ELF-1 (cell line): ENCODE results near the gene SYT3.
A peak's percentile ranks its signal among the peaks of the same experiment; 100 is the strongest.

Experiments used
- DNase-seq: peaks from one replicate; pipeline ENCODE4 v3.0.0-alpha.2; 2016; ENCODE audit warnings: low read depth, low spot score

SYT3 gene, protein sequence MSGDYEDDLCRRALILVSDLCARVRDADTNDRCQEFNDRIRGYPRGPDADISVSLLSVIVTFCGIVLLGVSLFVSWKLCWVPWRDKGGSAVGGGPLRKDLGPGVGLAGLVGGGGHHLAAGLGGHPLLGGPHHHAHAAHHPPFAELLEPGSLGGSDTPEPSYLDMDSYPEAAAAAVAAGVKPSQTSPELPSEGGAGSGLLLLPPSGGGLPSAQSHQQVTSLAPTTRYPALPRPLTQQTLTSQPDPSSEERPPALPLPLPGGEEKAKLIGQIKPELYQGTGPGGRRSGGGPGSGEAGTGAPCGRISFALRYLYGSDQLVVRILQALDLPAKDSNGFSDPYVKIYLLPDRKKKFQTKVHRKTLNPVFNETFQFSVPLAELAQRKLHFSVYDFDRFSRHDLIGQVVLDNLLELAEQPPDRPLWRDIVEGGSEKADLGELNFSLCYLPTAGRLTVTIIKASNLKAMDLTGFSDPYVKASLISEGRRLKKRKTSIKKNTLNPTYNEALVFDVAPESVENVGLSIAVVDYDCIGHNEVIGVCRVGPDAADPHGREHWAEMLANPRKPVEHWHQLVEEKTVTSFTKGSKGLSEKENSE

DNA sequence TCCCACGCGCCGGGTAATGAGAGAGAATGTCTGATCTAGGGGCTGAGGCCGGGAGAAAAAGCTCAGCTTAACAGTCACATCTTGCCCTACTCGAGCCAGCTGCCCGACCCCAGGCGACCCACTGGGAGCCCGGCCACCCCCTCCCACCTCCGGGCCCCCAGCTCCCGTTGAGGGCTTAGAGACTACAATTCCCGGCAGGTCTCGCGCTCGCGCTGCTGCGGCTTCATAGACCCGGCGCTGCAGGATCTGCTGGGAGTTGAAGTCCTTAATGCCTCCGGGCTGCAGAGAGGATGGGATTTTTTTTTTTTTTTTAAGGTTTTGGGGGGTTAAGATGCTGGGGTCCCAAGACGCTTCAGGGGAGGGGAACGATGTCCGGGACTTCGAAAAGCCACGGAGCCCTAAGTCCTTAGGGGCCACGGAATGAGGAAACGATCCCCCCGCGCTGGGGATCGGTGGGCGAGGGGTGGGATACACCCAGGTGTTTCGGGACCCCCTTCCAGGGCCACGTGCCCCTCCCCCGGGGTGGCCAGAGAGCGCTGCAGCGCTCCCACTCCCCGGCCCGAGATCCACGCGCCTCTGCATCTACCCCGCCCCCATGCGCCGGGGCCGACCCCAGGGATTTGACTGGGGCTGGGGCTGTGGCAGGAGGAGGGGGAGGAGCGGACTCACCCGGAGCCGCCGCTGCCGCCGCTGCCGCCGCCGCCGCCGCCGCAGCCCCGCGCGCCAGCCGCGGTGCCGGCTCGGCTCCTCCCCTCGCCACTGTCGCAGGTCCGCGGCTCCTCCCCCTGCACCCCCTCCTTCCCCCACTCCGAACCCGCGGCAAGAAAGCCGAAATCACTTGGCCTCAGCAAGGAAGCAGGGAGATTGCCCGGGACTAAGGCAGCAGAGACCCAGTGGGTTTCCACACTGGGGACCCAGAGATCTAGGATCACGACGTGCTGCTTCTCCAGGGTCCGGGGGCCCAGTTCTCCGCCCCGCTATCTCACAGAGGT, at the start of gene SYT3:
SYT3 (minus strand) TSS at position 761 of the 992 bp plus-strand sequence. CDS start 2,470 bp downstream, outside the sequence.
- peak; percentile 58 for DNase-seq

DNA sequence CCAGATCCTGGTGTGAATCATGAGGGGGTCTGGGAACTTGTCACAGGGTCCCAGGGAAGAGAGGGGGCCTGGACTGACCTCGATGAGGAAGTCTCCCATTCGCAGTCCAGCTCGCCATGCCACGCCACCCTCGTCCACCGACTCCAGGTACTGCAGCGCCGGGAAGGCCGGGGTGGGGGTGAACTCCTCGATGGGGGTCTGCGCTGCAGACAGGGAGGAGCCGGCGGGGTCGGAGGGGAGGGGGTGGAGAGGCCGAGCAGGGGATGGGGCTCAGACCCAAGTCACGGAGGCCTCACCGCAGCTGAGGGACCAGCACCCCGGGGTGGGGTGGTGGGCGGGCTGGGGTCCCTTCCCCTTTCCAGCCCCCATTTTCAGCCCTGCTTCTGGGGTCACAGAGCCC, 49.1 kb upstream of the SYT3 start:
- no peak for DNase-seq

DNA sequence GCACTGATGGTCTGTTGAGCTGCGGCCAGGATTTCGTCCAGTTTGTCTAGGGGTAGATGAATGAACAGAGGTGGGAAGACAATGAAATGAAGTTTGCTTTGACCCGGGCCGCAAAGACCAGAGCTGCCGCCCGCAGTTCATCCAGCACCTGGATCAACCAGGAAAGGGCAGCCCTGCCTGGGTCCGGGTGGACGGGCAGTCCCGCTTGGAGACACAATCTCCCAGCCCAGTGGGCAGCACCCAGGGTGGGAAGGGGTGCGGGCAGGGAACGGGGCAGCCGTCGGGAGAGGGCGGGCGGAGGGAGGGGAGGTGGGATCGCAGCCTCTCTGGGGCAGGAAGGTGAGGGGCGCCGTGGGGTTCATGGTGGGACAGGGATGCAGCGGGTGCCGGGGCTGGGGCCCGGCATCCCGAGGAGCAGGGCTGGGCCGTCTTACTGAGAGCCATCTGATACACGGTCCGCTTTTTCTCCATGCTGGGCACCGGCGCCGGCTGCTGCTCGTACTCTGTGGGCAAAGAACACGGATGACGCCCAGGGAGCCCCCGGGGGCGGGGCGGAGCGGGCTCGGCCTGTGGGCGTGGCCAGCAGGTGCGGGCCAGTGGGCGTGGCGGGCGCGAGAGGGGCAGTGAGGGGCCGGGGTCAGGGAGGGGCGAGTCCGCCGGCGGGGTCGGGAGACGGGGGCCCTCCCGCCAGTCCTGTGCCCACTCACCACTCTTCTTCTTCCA, 46.8 kb upstream of the SYT3 start:
- DNase-seq = no peak

GRCh38 chr19:50679177-50680125, 39.8 kb upstream of the SYT3 start:
- DNase-seq = peak; percentile 90

- DNase-seq = no peak
These were observed 38.6 kb upstream of the SYT3 start for GRCh38 chr19:50678323-50678722.

DNA sequence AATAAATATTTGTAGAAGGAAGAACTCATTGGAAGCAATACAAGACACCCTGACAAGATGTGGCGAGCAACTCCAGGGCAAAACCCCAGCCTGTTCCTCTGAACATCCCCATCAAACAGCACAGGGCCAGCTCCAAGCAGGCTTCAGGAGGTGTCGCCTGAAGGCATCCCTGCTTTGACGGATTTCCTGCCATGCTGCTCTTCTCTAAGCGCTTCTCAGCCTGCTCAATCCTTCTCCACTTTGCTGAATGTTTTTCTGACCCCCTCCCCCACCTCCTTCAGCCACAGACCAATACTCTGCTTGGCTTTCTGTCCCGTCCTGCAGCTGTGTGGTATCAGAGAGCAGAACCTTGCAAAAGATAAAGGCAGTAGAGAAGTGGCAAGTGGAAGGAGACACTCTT, 38.0 kb upstream of the SYT3 start:
- peak; percentile 89 for DNase-seq

GRCh38 chr19:50676625-50677197, 37.0 kb upstream of the SYT3 start:
- DNase-seq = no peak

- DNase-seq = no peak
These were observed 33.4 kb upstream of the SYT3 start for GRCh38 chr19:50673118-50673517.

DNA sequence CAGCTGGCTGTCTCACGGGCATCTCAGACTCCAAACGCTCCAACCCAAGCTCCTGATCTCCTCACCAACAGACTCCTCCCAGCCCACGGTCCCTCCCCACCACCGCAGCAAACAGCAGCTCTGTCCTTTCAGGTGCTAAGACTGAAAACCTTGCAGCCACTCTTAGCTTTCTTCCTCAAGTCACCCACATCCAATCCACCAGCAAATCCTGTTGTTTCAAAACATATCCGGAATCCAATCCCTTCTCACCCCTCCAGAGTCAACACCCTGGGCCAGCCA, 30.4 kb upstream of the SYT3 start:
- DNase-seq = no peak

DNA sequence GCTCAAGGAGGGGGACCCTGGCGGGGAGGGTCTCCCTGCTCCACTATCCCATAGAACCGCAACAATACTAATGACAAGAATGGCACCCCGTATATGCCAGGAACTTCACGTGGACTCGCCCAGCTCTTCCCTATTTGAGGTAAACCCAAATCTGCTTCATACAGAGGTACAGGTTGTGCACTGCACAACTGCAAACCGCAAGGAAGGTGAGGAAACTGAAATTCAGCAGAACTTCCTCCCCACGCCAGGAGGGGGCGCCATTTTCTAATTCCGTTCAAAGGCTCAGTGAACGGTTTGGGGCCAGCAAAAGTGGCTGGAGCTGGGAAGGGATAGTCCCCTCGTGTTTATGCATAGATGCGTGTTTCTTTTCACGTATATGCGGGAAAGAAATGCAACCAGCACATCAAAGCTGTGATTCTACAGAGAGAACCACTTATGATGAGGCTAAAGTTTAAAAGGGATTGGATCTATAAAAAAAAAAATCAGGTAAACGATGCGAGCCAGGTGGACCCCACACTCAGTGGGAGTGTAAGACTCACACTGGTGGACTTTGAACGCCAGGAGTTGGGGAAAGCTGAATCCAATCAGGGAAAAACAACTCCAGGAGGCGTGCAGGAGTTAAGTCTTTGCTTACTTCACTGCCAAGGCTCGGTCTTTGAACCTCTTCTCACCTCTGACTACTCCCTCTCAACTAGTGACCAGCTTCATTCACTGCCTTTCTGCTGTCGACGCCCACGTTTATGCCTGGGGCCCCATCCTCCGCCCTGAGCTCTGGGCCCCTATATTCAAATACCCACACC, 29.8 kb upstream of the SYT3 start:
- DNase-seq = no peak

- no peak for DNase-seq
These were observed 29.2 kb upstream of the SYT3 start for GRCh38 chr19:50668879-50669278.

- no peak for DNase-seq
These were observed 28.7 kb upstream of the SYT3 start for GRCh38 chr19:50668416-50668815.

DNA sequence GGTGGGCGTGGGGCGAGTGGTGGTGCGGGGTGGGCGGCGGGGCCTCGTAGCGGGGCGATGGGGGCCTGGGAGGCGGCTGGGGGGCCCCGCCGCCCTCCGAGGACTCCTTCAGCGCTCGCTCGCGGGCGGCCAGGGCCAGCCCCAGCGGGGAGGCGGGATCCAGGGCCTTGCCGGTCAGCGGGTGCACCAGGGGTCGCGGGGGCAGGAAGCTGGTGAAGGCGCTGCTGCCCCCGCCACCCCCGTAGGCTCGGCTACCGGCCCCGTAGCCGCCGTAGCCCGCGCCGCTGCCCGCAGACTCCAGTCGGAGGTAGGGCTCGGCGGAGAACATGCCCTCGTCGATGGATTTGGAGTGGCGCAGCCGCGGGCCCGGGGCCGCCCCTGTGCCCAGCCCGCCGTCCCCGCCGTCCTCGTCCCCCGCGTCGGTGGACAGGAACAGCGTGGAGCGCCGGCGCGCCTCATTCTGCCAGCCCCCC, 28.1 kb upstream of the SYT3 start:
- no peak for DNase-seq

- DNase-seq = no peak
These were observed 27.6 kb upstream of the SYT3 start for GRCh38 chr19:50667177-50667758.

- no peak for DNase-seq
These were observed 26.9 kb upstream of the SYT3 start for GRCh38 chr19:50666346-50667176.

DNA sequence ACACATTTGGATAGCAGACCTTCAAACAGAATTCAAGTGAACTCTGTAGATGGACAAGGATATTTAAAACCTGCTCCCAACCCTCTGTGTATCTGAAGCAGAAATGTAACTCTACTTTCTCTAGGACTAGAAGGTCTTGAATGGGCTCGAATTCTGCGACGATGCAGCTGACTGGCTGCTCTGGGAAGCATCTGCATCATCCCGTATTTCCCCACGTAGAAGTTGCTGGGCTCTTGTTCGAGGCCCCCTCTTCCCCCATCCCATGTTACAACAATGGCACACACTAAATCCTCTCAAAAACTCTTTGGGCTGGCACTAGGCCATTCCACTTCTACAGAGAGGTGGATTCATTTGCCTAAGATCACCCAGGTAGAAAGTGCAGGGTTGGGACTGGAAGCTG, 24.5 kb upstream of the SYT3 start:
- DNase-seq = no peak

GRCh38 chr19:50663482-50663790, 23.8 kb upstream of the SYT3 start:
- DNase-seq = no peak
